CD4-positive, alpha-beta T cell treated with Interleukin-12 subunit alpha and Interleukin-12 subunit beta, for 1 hour (primary cell): ENCODE measurements around the gene LSM14B.
"Not testable (repeated sequence)": the region's sequence is repeated elsewhere in the genome, so short reads cannot be mapped to it uniquely, and the experiment has no call there.

Experiments
- DNase-seq: peaks from one replicate; pipeline ENCODE4 v3.0.0-alpha.2; 2020

Gene LSM14B

GRCh38 chr20:62121776-62122653 is at the start of gene LSM14B:
TSS of gene LSM14B (plus strand) at chr20:62122475. CDS start at chr20:62122667, 192 bp downstream.
- DNase-seq = peak; percentile 97

DNA sequence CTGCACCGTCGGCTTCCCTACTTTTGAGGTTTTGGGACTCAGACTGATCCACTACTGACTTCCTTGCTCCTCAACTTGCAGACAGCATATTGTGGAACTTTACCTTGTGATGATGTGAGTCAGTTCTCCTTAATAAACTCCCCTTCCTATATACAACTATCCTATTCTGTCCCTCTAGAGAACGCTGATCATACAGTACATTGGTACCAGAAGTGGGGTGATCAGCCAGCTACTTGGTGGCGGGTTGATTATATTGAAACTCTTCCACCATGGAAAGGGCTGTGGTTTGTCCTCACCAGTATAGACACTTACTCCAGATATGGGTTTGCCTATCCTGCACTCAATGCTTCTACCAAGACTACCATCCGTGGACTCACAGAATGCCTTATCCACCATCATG is 49.0 kb upstream of the LSM14B start:
- DNase-seq = no peak

DNA sequence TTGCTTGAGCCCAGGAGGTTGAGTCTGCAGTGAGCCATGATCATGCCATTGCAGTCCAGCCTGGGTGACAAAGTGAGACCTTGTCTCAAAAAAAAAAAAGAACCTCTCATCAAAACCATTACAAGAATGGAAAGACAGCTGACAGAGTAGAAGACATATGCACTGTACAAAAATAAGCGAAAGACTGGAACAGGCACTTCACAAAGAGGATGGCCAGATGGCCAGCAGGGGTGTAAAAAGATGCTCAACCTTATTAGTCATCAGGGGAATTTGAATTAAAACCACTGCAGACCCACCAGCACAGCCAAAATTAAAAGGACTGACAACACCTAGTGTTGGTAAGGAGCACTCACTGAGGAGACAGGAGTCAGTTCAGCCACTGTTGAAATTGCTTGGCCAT is 43.1 kb upstream of the LSM14B start:
- DNase-seq = no peak

DNA sequence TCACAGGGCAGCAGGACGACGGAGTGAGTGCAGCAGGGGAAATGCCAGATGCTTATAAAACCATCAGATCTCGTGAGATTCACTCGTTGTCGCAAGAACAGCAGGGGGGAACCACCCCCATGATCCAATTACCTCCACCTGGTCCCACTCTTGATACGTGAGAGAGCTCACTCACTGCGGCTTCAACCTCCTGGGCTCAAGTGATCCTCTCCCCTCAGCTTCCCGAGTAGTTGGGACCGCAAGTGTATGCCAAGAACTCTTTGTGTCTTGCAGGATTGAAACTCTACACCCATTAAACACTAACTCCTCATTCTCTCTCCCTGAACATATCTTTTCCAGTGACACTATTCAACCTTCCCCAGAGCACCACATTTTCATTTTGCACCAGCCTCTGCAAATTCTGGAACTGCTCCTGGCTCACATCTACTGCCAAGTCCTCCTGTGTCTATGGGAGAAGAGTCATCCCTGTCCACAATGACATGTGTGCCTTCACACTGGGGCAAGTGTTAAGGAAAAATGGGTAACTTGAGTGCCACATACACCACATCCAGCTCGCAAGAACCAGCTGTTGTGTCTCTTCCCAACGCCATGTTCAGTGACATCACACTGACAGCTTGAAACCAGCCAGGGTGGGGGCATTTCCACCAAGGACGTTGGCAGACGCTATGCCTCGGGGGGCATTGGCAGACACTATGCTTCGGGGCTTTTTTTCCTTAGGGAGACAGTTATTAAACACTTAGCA is 41.9 kb upstream of the LSM14B start:
- no peak for DNase-seq

GRCh38 chr20:62083312-62083711 is 39.0 kb upstream of the LSM14B start:
- DNase-seq = no peak

GRCh38 chr20:62084224-62084623 is 38.1 kb upstream of the LSM14B start:
- not testable (repeated sequence) for DNase-seq

DNA sequence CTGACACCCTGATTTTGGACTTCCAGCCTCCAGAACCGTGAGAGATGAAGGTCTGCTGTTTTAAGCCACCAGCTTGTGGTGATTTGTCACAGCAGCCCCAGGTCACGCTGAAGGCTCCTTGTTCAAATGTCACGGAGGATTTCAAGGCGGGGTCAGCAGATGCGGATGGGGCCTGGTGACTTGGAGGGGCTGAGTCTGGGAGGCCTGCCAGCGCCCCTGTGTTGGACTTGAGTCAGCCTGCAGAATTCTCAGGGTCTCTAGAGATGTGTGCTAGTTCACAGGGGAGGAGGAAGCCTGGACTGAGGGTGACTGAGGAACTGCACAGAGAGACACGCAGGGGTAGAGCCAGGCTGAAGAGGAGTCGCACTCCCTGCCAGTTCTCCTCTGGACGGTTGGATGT is 37.1 kb upstream of the LSM14B start:
- DNase-seq = no peak

DNA sequence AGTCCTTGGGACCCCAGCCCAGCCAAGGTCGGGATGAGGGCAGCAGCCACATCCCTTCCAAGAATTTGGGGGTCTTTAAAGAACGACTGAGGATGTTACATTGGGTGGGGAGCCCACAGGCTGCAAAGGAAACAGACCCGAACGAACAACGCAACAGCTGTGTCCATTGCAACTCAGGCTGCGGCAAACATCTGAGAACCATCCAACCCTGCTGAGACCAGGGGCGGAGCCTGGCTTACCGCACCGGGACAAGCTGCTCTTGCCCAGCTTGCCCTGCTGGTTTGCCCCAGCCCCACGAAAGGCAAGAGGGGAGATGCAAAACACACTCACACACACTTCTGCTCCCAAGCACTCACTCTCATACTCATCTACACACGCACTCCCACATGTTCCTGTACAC is 35.0 kb upstream of the LSM14B start:
- no peak for DNase-seq

GRCh38 chr20:62087632-62088031 is 34.6 kb upstream of the LSM14B start:
- DNase-seq = no peak

GRCh38 chr20:62088258-62089127 is 33.8 kb upstream of the LSM14B start:
- no peak for DNase-seq

- no peak for DNase-seq
Measured at GRCh38 chr20:62089393-62089792, 32.9 kb upstream of the LSM14B start.

GRCh38 chr20:62096421-62097380 is 25.6 kb upstream of the LSM14B start:
- DNase-seq = no peak

- DNase-seq = no peak
Measured at GRCh38 chr20:62097881-62098407, 24.3 kb upstream of the LSM14B start.

DNA sequence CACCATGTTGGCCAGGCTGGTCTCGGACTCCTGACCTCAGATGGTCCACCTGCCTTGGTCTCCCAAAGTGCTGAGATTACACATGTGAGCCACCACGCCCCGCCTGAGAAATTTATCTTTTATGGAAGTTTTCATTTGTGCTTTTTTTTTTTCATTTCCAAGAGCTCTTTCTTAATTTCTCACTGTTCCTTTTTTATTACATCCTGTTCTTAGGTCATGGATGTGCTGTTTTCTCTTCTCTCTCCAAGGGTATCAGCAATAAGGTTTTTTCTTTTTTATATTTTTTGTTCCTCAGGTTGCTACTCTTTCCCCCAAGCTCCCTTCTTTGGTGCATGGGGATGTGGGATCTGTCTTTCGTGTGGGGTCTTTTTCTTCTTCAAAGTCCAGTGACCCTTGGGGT is 21.2 kb upstream of the LSM14B start:
- DNase-seq = no peak

DNA sequence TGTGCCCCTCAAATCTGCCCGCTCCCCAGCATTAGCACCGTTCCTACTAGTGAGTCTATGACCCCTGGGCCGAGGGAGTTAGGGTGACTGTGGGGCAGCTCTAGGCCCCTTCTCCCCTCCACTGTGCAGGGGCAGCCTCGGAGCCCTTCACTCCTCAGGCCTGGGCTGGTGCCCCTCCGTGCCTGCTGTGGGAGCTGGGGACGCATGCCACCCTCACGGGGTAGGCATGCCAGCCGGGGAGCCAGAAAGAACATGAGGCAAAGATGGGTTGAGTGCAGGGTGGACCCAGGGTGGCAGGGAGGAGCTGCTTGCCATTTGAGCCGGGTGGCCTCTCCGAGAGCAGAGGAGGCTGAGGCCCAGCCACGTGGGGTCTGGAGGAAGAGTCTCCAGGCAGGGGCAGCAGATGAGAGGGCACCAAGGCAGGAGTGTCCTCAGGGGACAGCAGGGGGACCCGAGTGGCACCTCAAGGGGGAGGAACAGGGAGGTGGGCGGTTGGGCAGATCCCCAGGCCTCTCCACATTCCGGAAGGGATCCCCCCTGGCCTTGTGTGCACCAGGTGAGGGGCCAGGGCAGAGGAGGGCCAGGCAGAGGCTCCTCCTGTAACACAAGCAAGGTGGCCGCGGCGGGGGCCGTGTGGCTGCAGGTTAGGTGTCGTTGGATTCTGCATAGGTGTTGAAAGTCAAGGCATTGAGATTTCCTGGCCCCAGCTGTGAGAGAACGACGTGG is 18.6 kb upstream of the LSM14B start:
- DNase-seq = no peak

GRCh38 chr20:62104234-62104789 is 18.0 kb upstream of the LSM14B start:
- no peak for DNase-seq

GRCh38 chr20:62104791-62105345 is 17.4 kb upstream of the LSM14B start:
- DNase-seq = no peak

DNA sequence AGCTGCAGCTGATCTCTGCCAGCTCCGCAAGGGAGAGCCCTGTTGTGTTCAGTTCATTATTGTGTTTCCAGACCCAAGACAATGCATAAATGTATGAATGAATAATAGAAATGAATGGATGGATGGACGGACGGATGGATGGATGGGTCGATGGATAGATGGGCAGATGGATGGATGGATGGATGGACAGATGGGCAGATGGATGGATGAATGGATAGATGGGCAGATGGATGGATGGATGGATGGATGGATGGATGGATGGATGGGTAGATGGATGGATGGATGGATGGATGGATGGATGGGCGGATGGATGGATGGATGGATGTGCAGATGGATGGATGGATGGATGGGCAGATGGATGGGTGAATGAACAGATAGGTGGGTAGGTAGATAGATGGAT is 16.7 kb upstream of the LSM14B start:
- DNase-seq = no peak

GRCh38 chr20:62111148-62111547 is 11.1 kb upstream of the LSM14B start:
- no peak for DNase-seq

GRCh38 chr20:62112368-62112767 is 9.9 kb upstream of the LSM14B start:
- DNase-seq = no peak
